DND-41 (cell line): ENCODE data around the gene CALCB.

Experiments
- CTCF ChIP-seq: IDR thresholded peaks from 2 replicates; pipeline ENCODE4 v1.5.1; 2012; ENCODE audit warnings: borderline replicate concordance, low read length, moderate library complexity, mild to moderate bottlenecking; ENCODE audit not compliant: poor library complexity, severe bottlenecking; ENCODE audit errors: extremely low read depth
- EZH2 ChIP-seq: IDR thresholded peaks from 3 replicates; pipeline ENCODE4 v1.6.1; 2012; ENCODE audit warnings: borderline replicate concordance, low read depth, mild to moderate bottlenecking, moderate library complexity, low read length, inconsistent platforms; ENCODE audit not compliant: severe bottlenecking

- TF ChIP-seq CTCF (no peak), EZH2 (no peak)
Measured at GRCh38 chr11:15112131-15112541, 38.7 kb downstream of the CALCB start.
